DMS 273 treated with DMSO at 0.1 percent for 48 hours (cell line): ENCODE results near the gene IRF8.
"Not testable (repeated sequence)": the region's sequence is repeated elsewhere in the genome, so short reads cannot be mapped to it uniquely, and the experiment has no call there.

Source experiments
- DNase-seq: peaks from one replicate; lab custom pipeline; 2025; lab: John Stamatoyannopoulos, UW

Gene IRF8

DNA sequence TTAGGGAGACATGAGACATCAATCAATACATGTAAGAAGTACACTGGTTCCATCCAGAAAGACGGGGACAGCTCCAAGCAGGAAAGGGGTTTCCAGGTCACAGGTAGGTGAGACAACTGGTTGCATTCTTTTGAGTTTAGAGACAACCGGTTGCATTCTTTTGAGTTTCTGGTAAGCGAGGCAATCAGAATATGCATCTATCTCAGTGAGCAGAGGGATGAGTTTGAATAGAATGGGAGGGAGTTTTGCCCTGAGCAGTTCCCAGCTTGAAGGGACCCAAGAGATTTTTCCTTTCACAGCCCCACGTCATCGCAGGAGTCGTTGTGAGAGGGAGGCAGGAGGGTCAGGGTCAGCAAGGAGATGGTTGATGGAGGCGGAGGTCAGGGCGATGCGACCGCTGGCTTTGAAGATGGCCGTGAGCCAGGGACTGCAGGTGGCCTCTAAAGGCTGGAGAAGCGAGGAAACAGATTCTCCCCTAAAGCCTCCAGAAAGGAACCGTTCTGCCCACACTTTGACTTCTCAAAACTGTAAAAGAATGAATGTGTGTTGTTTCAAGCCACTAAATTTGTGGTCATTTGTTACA, 36.5 kb downstream of the IRF8 start:
- no peak for DNase-seq

- DNase-seq = no peak
Observed at GRCh38 chr16:85935974-85936760, 37.2 kb downstream of the IRF8 start.

- no peak for DNase-seq
Observed at GRCh38 chr16:85936816-85937215, 37.9 kb downstream of the IRF8 start.

DNA sequence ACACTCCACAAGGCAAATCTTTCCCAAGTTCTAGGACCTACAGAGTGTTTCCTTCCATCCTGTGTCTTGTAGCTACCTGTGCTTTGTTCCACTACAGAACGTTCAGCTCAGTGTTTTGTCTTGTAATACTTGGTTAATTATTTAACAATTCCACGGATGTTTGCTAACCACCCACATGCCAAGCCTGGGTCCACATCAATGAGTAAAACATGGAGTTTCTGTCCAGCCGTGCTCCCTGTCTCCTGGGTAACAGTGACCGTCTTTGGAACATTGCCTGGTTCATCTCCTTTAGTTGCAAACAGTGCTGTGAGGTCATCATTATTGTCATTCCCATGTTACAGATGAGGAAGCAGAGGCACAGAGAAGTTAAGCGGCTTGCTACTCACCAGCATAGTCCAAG, 41.3 kb downstream of the IRF8 start:
- DNase-seq = no peak

DNA sequence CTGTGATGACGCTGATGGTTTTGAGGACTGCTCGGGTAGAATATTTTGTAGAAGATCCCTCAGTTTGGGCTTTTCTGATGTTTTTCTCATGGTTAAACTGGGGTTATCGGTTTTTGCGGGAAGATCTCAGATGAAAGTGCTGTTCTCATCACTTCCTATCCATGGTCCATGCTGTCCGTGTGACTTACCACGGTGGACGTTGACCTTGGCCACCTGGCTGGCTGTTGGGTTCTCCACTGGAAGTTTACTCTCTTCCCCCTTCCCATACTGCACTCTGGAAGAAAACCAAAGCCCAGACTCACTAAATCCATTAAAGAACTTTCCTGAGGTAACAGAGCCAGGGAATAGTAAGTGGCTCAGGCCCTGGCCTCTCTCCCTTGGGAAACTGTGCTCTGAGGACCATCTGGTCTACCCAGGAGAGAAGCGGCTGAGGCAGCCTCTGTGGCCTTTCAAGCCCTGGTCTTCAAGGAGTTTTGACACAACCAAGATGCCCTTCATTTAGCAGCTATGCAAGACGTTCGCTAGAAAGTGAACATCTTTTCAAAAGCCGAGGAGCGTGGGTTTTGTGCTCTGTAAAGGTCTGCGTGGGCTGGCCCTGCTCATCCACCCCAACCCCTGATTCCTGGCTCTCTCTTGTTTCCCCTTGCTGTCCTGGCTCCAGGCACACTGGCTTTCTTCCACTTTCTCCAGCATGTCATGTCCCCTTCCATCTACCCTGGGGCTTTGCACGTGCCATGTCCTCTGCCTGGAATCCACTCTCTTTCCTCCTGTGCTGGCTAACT, 43.1 kb downstream of the IRF8 start:
- no peak for DNase-seq

DNA sequence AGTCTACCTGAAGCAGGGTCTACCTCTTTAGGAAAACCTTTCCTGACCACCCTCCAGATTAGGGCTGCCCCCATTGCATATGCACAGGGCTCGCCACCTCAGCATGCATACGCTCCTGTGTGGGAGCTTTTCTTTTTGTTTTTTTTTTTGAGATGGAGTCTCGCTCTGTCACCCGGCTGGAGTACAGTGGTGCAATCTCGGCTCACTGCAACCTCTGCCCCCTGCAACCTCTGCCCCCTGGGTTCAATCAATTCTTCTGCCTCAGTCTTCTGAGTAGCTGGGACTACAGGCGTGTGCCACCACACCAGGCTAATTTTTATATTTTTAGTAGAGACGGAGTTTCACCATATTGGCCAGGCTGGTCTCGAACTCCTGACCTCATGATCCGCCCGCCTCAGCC, 43.7 kb downstream of the IRF8 start:
- DNase-seq = not testable (repeated sequence)

DNA sequence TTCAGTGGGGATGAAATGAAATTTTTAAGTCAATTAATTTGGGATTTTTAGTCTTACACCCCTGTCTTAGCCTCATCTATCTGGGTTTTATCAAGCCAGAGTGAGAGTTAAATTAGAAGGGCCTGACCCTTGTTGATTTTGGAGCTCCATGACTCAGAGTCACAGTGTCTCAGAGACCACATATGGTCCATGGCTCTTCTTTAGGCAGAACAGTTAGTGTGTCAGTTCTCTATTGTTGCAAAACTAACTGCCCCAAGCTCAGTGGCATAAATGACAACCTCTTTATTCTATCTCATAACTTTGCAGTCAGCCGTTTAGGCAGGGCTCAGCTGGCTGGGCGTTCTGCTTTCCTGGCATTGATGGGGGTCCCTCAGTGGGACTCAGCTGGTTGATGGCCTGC, 44.7 kb downstream of the IRF8 start:
- no peak for DNase-seq

DNA sequence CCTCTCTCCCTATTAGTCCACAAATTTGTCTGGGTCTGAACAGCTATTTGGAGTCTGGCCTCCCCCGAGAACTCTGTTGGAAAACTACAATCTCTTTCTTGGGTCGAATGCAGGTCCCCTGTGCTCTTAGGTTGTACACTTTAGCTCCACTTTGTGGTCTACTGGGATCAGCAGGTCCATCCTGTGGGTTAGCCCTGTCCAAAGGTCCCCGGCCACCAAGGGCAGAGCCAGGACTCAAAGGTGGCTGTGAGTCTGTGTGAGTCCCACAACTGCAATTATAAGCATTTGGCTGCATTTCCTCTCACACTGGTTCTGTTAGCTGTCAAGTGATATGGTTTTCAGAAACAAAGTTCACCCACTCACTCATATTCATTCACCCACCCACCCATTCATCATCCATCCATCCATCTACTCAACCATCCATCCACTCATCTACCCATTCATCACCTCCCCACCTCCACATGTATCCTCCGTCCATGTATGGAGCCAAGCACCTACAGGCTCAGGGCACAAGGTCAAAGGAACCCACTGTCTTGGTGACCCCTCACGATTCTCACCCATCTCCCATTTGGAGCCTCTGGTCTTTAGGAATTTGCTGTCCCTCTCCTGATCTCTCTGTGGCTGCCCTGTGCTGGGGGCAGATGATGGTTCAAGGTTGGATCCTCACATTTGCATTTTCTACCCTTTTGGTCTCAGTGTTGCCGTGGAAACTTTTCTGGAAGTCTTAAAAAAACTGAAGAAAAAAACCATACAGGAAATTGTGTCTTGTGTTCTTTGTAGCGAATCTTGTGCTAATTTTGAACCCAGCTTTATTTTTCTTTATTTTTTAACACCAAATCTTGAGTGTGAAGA, 45.8 kb downstream of the IRF8 start:
- no peak for DNase-seq

DNA sequence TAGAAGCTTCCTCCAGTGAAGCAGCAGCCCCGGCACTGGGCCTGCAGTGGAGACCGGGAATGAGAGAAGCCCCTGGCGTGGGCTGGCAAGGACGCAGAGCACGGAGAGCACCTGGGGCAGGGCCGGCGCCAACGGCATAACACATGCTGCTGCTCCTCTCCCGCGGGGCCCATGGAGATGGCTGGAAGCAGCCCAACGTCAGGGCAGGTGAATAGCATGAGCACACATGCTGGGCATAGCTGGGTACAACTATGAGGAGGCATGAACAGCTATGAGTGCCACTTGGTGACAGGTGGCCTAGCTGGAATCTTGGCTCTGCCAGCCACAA, 46.4 kb downstream of the IRF8 start:
- DNase-seq = no peak

GRCh38 chr16:85946541-85947124, 47.7 kb downstream of the IRF8 start:
- DNase-seq = no peak

DNA sequence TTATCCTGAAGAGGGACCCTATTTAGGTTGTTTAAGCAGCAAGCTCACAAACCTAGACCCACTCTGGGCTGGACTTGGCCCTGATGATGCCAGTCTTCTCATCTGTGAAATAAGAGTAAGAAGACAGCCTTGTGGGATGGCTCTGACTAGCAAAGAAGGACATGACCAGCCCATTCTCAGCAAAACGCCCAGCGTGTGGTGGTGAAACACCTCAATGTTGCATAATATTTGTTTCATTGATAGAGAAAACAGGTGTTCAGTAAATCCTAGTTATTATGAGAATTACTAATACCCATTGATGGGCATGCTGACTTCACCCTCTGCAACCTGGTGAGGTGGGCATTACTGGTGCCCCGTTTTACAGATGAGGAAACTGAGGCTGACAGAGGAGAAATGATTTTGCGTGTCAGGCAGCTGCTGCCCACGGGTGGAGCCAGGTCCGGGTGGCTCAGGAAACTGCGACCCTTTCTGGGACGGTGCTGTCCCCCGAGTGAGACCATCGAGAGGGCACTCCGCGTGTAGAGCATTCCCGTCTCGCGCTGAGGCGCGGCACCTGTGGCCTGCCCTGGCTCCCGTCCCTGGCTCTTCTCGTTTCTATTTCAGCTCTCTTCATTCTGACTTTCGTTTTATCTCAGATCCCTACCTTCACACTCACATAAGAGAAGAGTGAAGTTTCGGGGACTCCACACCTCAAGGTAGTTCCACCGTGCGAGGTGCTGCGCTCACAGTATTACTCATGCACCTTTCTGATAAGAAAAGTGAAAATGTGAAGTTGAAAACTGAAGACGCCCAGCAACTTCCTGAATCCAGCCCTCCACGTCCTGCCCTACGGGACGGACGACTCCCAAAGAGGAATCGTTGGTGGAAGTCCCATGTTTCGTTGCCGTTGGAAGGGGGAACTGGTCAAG, 48.5 kb downstream of the IRF8 start:
- no peak for DNase-seq

DNA sequence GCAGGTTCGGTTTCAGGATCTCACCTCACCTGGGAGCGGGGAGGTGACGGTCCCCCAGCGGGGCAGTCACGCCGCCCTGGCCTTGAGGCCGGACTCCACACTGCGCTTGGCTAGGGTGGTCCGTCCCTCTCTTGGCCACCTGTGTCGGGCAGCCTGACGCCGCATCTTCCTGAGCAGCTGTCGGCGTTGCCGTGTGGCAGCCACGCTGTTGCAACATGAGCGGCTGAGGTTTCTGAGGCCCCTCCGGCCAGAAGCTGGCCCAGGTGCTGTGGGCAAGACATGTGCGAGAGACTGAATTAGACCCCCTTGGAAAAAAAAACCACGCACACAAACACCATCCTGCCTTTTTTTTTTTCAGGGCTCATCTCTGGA, 49.2 kb downstream of the IRF8 start:
- DNase-seq = no peak

- DNase-seq = no peak
Observed at GRCh38 chr16:85948616-85949265, 49.8 kb downstream of the IRF8 start.

DNA sequence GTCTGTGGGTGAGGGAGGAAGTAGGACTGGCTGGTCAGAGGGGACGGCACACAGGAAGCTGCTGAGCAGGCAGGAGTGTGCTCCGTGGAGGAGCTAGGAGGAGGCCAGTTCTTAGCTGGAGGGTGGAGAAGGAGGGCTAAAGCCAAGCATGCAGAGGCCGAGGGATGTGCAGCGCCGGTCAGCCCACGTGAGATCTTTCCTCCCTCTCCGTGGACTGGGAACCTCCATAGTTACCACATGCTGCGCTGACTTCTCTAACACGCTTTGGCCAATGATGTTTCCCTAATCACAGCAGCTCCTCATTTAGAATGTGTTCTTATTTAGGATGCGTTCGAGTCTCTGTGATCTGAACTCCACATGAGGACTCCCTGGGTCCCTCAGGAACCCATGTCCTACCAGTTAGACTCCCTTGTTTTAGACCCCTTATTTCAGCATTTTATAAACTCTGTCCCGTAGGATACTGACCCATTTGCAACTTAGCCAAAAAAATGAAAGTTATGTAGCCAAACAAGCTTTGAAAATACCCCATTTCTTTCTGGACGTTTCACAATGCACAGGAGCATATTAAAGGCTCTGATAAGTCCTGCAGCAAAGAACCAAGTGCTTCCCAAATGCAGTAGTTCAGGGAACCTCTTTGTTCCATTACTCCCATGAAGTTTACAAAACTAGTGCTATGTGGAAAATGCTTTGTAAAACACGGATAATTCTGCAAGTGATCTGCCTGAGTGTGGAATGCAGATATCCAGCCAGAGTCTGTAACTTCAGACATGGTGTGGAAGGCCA, 51.4 kb downstream of the IRF8 start:
- DNase-seq = no peak

- DNase-seq = no peak
Observed at GRCh38 chr16:85952197-85952596, 53.2 kb downstream of the IRF8 start.

GRCh38 chr16:85952811-85953210, 53.8 kb downstream of the IRF8 start:
- DNase-seq = no peak

GRCh38 chr16:85954927-85955519, 56.1 kb downstream of the IRF8 start:
- no peak for DNase-seq

- no peak for DNase-seq
Observed at GRCh38 chr16:85955566-85955965, 56.6 kb downstream of the IRF8 start.

- DNase-seq = no peak
Observed at GRCh38 chr16:85956426-85956825, 57.5 kb downstream of the IRF8 start.
